Endothelial cell of umbilical vein (primary cell): ENCODE measurements around the gene PLA2G1B. TPM values are rescaled to one million over a fixed set of nuclear protein-coding genes. Genes with fewer than 3 reads are reported as not detected.

Experiments used
- BruUV-seq: library from RNA; stranded (reverse); fragments of 400-500 nt; replicated peaks from 2 replicates; lab custom pipeline; 2021; lab: Mats Ljungman, UMichigan
- CTCF ChIA-PET: fragments of 300-600, 350-600 bp; sonication (Branson Sonifier 250); formaldehyde crosslinking; loops from one replicate; lab custom pipeline; 2021; ENCODE audit warnings: antibody characterized with exemption, inconsistent platforms; lab: Charles Lee
- POLR2A ChIA-PET: fragments of 300-600, 350-600 bp; sonication (Branson Sonifier 250); formaldehyde crosslinking; loops from one replicate; lab custom pipeline; 2021; ENCODE audit warnings: antibody characterized with exemption, inconsistent platforms; lab: Charles Lee
- DNase-seq: peaks from one replicate; pipeline ENCODE4 v3.0.0-alpha.2; 2011; ENCODE audit warnings: low read depth, low spot score
- FAIRE-seq: peaks from 2 replicates; lab custom pipeline; 2011; peaks lifted over from hg19 to GRCh38; lab: Jason Lieb, UNC
- H2AFZ ChIP-seq: 2 replicates; pipeline ENCODE4 v1.6.0; 2012; ENCODE audit warnings: low read depth, low read length, control low read depth, inconsistent platforms
- H3K27ac ChIP-seq: 2 replicates; pipeline ENCODE4 v1.5.1; 2011; ENCODE audit warnings: low read depth, mild to moderate bottlenecking, control low read depth, low read length, moderate library complexity; ENCODE audit not compliant: insufficient read depth
- H3K27me3 ChIP-seq, 2 experiments: 2 replicates each; pipeline versions ENCODE4 v1.6.0 to v1.6.1; 2011; ENCODE audit warnings: low read length in 2 of 2, mixed read lengths in 1 of 2; ENCODE audit not compliant: control insufficient read depth in 2 of 2, insufficient read depth in 2 of 2
- H3K36me3 ChIP-seq, 2 experiments: 2 replicates in 1 of 2; 3 replicates in 1 of 2; pipeline ENCODE4 v1.5.1; 2011; ENCODE audit warnings: low read length in 2 of 2, mild to moderate bottlenecking in 1 of 2, moderate library complexity in 1 of 2; ENCODE audit not compliant: control insufficient read depth in 2 of 2, insufficient read depth in 2 of 2; ENCODE audit errors: extremely low read depth in 1 of 2
- H3K4me1 ChIP-seq: 3 replicates; pipeline ENCODE4 v1.5.1; 2011; ENCODE audit warnings: mild to moderate bottlenecking, low read length; ENCODE audit not compliant: control insufficient read depth, insufficient read depth; ENCODE audit errors: extremely low read depth
- H3K4me2 ChIP-seq: 2 replicates; pipeline ENCODE4 v1.6.1; 2011; ENCODE audit warnings: low read length, control low read depth, mixed read lengths; ENCODE audit not compliant: insufficient read depth
- H3K4me3 ChIP-seq, 3 experiments: fragments of 200-600 bp in 1 of 3; sonication (generic), shearing (Covaris generic) in 1 of 3; replicated peaks in 1 of 3; 2 replicates each; pipeline ENCODE4 v1.5.1; 2011 to 2016; ENCODE audit warnings: control low read depth in 3 of 3, low read length in 3 of 3, mild to moderate bottlenecking in 2 of 3, inconsistent platforms in 1 of 3, low read depth in 1 of 3, moderate library complexity in 1 of 3; ENCODE audit not compliant: insufficient read depth in 1 of 3
- H3K79me2 ChIP-seq: 2 replicates; pipeline ENCODE4 v1.6.0; 2012; ENCODE audit warnings: low read length, inconsistent platforms; ENCODE audit not compliant: control insufficient read depth, insufficient read depth
- H3K9ac ChIP-seq: replicated peaks from 2 replicates; pipeline ENCODE3; 2011; ENCODE audit warnings: low read length, control low read depth; ENCODE audit not compliant: insufficient read depth; ENCODE audit errors: extremely low read depth
- H3K9me1 ChIP-seq: replicated peaks from 3 replicates; pipeline ENCODE4 v1.6.0; 2011; ENCODE audit warnings: mild to moderate bottlenecking, low read length; ENCODE audit not compliant: control insufficient read depth, insufficient read depth; ENCODE audit errors: extremely low read depth
- H3K9me3 ChIP-seq: replicated peaks from 2 replicates; pipeline ENCODE4 v1.5.1; 2012; ENCODE audit warnings: low read length, inconsistent platforms; ENCODE audit not compliant: control insufficient read depth, insufficient read depth
- H4K20me1 ChIP-seq: replicated peaks from 2 replicates; pipeline ENCODE3; 2011; ENCODE audit warnings: mild to moderate bottlenecking, low read length; ENCODE audit not compliant: control insufficient read depth, insufficient read depth; ENCODE audit errors: extremely low read depth
- EZH2 ChIP-seq: IDR thresholded peaks from 2 replicates; pipeline ENCODE4 v1.6.1; 2012; ENCODE audit warnings: borderline replicate concordance, low read depth, mild to moderate bottlenecking, moderate library complexity, low read length, inconsistent platforms; ENCODE audit not compliant: severe bottlenecking
- FOS ChIP-seq: IDR thresholded peaks from 2 replicates; pipeline ENCODE4 v1.6.1; 2011; ENCODE audit warnings: mild to moderate bottlenecking, low read length, moderate library complexity, borderline replicate concordance; ENCODE audit not compliant: insufficient read depth
- GATA2 ChIP-seq: IDR thresholded peaks from 2 replicates; pipeline ENCODE4 v1.7.0; 2011; ENCODE audit warnings: low read depth, mild to moderate bottlenecking, moderate library complexity, mixed read lengths, low read length; ENCODE audit not compliant: insufficient read length, insufficient read depth
- JUN ChIP-seq: IDR thresholded peaks from 2 replicates; pipeline ENCODE4 v1.6.1; 2011; ENCODE audit warnings: borderline replicate concordance, low read depth; ENCODE audit not compliant: insufficient read length, insufficient read depth
- MAX ChIP-seq: IDR thresholded peaks from 2 replicates; pipeline ENCODE4 v1.6.1; 2011; ENCODE audit not compliant: insufficient read depth, insufficient read length
- POLR2A ChIP-seq: IDR thresholded peaks from 2 replicates; pipeline ENCODE4 v1.6.1; 2012; ENCODE audit warnings: low read depth, mild to moderate bottlenecking, control low read depth, low read length
- POLR2AphosphoS5 ChIP-seq: IDR thresholded peaks from 2 replicates; pipeline ENCODE4 v1.6.1; 2012; ENCODE audit warnings: low read depth, mild to moderate bottlenecking, control low read depth, low read length, moderate library complexity; ENCODE audit not compliant: insufficient read depth
- dilution Hi-C: fragments of 300-500 bp; cut with MboI; formaldehyde crosslinking; loops from one replicate; pipeline ENCODE4 v1.15.0; 2019; ENCODE audit warnings: low sequenced_read_pairs; ENCODE audit not compliant: extremely low pct_ligation_motif_present
- intact Hi-C: fragments of 100-400 bp; cut with micrococcal nuclease; formaldehyde crosslinking; loops from one replicate; pipeline ENCODE4 v1.10.0; 2022
- polyA plus RNA-seq, 4 experiments: library from polyadenylated mRNA; depleted of rRNA in 3 of 4; stranded (reverse) in 3 of 4; unstranded in 1 of 4; fragments of >200 nt; gene quantifications; 2 replicates each; pipeline versions ENCODE4 v1.2.1 to v1.2.3, GENCODE V29; 2011 to 2012; ENCODE audit warnings: missing spikeins in 1 of 4
- total RNA-seq: library from RNA; stranded (reverse); gene quantifications from 2 replicates; pipeline ENCODE4 v1.2.3, GENCODE V29; 2021

Gene PLA2G1B
- total and polyA plus RNA-seq, 2 donors (not counting 3 experiments of a cell fraction or from before 2014, with no cell fraction given), result not detected

- Histone ChIP-seq H3K36me3 (no peaks in the 10 kb centered on the region), H3K27me3 (no peaks in the 10 kb centered on the region), H3K4me1 (no peaks in the 10 kb centered on the region), H3K9me3 (no peaks in the 10 kb centered on the region), H3K79me2 (no peaks in the 10 kb centered on the region), H3K9ac (no peak overlapping the region), H3K4me3 (no peak overlapping the region), H2AFZ (no peak overlapping the region), H3K27ac (no peak overlapping the region), H3K9me1 (no peaks in the 10 kb centered on the region), H4K20me1 (no peaks in the 10 kb centered on the region), H3K4me2 (no peak overlapping the region)
- ChIA-PET CTCF (no interaction called here), POLR2A (no interaction called here)
- BruUV-seq, result no TSS peak
- intact Hi-C loops (no loop called here), dilution Hi-C loops (no loop called here)
- DNase-seq, result no peak
- TF ChIP-seq FOS, result no peak
- no peak for FAIRE-seq
Measured at GRCh38 chr12:120331390-120331789, 3.8 kb upstream of the PLA2G1B start.

GRCh38 chr12:120328228-120328627 lies 649 bp upstream of the PLA2G1B start:
- H3K27ac ChIP-seq, result no peak overlapping the region
- intact Hi-C loops, result no loop called here
- H3K36me3 ChIP-seq, result no peaks in the 10 kb centered on the region
- BruUV-seq, result no TSS peak
- H3K9ac ChIP-seq, result no peak overlapping the region
- H3K9me3 ChIP-seq, result no peaks in the 10 kb centered on the region
- TF ChIP-seq MAX, result no peak
- TF ChIP-seq GATA2, result no peak
- TF ChIP-seq POLR2A, result no peak
- no peak for TF ChIP-seq EZH2
- TF ChIP-seq POLR2AphosphoS5, result no peak
- no peak for TF ChIP-seq JUN
- no peak for TF ChIP-seq FOS
- dilution Hi-C loops, result no loop called here
- H4K20me1 ChIP-seq, result no peaks in the 10 kb centered on the region
- H3K9me1 ChIP-seq, result no peaks in the 10 kb centered on the region
- H2AFZ ChIP-seq, result no peak overlapping the region
- CTCF ChIA-PET, result no interaction called here
- no peak for DNase-seq
- H3K4me2 ChIP-seq, result no peak overlapping the region
- no peak for FAIRE-seq
- no peak overlapping the region for H3K4me3 ChIP-seq
- no peaks in the 10 kb centered on the region for H3K4me1 ChIP-seq
- POLR2A ChIA-PET, result no interaction called here
- H3K27me3 ChIP-seq, result no peaks in the 10 kb centered on the region
- H3K79me2 ChIP-seq, result no peaks in the 10 kb centered on the region
